Left hindlimb (tissue), 1 donor: ENCODE measurements around the gene TBRG4.

Source experiments
- DNase-seq: peaks from one replicate; pipeline ENCODE4 v3.0.0-alpha.2; 2018

TBRG4 gene

DNA sequence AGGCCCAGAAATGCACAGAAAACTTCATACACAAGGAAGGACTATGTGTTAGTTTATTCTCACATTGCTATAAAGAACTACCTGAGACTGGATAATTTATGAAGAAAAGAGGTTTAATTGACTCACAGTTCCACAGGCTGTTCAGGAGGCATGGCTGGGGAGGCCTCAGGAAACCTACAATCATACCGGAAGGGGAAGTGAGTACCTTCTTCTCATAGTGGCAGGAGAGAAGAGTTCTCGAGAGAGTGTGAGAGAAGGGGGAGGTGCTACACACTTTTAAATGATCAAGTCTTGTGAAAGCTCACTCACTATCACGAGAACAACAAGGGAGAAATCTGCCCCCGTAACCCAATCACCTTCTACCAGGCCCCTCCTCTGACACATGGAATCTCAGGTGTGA, 29.3 kb upstream of the TBRG4 start:
- no peak for DNase-seq

DNA sequence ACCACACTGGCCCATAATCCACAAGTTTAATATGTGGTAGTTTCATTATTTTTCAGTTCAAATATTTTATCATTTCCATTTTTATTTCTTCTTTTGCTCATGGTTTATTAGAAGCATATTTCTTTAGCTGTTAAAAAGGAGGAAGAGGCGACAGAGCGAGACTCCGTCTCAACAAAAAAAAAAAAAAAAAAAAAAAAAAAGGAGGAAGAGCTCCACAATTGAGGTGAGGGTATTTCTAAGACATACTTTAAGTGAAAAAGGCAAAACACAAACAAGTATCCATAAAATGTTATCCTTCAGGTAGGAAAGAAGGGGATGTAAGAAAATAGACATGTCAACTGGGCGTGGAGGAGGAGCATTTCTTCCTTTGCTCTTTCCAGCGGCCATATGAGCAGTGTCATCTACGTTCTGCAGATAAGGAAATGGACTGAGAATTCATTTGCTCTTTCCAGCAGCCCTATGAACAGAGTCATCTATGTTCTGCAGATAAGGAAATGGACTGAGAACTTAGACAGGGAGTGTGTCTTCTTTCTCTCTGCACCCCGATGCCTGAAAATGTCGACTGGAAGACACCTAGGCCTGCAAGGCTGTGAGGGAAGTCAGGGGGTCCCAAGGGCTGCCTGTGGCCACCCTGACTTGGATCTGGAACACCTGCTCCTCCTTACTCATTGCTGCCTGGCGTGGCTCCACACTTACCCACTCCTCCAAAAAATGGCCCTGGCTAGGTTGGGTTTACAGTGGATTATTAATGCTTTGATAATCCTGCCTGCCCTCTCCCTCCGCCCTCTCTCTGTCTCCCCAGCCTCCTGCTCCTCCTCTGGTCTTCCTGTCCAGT, 27.2 kb upstream of the TBRG4 start:
- no peak for DNase-seq

DNA sequence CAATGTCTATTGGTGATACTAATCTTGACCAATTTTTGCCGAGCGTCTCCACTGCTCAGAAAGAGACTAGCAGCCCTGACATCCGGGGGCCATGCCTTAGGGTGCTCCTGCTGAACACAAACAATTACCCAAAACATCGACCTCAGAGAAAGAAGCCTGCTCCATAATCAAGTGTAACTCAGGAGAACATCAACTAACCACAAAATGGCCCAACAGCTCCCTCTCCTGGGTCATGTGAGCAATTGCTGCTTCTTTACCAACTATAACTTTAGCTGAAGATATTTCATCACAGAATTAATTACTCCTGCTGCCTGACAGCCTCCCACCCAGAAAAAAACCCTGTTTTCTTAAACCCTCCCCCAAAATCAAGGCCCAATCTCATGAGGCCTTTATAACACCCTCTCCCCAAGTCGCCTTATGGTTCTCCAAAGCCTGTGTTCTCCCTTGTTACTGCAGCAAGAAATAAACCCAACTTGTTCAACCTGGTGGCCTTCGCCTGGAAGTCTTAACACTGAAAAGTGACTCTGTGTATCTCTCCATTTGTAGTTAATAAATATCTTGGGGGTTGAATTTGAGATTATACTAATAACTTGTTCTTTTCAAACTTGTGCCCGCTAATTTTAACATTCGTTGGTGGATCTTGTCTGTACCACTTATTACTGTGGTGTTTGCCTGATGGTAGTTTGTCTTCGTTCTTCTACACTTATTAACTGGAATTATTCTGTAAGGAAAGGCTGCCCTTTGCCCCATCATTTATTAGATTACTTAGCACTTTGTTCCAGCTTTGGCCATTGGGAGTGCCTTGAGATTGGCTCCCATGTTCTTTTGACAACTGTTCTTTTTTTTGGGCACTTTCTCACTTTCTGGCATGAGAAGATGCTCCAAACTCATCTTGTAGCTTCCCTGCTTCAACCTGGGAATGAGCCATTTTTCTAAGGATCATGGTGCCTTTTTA, 24.9 kb upstream of the TBRG4 start:
- DNase-seq, result peak; percentile 61

DNA sequence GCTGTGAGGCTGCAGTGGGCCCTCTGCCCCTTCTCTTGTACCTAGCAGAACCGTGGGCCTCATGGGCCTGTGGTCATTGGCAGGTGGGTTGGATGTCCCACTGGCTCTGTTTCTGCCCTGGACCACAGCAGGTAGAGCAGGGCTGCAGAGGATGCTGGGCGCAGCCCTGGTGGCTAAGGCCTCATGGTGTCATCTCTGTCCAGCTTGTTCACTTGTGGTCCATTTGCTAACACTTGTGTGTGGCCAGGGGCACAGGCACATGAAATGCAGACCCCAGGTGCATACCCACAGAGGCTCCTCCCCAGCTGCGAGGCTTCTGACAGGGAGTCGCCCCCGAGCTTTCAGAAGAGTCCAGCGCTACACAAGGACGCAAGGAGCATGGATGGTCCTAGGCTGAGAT, 22.4 kb upstream of the TBRG4 start:
- DNase-seq, result no peak

DNA sequence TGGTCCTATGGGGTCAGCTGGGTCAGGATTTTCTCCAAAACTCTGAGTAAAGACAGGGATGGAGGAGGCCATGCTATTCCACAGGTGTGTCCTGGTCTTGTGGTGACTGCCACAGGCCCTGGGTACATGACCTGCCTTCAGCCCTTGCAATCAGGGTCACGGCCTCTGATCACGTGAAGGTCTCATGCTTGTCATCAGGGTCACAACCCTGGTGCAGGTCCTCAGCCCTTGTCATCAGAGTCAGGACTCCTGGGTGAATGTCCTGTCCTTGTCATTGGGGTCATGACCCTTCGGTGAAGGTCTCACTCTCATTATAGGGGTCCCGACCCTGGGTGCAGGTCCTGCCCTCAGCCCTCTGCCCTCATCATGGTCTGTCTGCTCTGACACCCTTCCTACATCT, 21.9 kb upstream of the TBRG4 start:
- DNase-seq, result no peak

DNA sequence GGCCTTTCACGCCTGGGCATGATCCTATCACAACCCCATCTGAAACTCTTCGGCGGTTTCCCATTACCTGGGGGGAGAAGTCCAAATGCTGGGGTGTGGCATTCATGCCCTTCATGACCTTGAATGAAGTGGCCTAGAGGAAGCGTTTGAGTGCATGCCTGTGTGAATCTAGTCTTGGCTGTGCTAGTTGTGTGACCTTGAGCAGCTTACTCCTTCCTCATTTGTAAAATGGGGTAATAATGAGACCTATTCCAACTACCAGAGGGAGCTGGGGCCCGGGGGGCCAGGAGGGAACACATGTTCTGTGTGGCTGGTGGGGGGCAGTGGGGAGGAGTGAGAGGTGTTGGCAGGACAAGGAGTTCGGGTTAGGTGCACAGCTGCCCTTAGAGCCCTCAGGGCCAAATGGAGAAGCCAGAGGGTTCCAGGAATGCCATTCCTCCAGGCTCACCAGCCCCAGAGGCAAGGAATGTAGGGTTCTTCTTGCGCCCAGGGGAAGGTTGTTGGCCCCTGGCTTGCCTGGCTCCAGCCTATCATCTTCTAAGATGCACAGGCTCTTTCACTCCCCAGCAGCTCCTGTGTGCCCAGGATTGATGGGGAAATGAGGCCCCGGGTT, 21.3 kb upstream of the TBRG4 start:
- DNase-seq, result no peak

DNA sequence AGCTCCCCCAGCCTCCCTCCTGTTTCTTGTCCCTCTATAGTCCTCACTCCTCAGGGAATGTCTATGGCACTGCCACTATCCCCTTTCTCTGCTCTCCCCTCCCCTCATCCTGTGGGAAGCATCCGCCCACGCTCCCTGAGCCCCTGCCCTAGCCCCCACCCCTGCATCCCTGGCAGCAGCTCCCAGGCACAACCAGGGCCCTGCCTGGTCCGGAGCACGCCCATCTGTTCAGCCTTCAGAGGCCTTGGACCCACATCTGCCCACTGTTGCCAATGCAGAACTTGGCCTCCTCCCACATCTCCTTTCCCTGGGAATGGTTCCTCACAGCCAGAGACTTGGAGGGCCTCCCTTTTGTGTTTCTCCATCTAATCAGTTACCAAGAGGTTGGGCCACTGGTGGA, 20.4 kb upstream of the TBRG4 start:
- DNase-seq, result no peak

DNA sequence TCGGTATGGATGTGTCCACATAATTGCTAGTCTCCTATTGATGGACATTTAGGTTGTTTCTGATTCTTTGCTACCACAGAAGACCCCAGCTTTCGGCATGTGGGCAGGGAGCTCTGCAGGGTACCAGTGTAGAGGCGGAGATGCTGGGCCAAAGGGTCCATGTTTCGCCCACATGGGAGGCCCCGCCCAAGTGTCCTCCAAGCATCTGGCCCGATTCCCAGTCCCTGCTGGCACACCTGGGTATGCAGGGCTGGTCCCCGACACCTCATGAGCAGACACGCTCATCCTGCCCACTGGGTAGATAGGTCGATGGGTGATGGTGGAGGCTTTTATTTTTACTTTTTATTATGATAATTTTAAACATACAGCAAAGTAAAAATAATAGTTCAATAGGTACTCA, 19.4 kb upstream of the TBRG4 start:
- DNase-seq, result no peak

DNA sequence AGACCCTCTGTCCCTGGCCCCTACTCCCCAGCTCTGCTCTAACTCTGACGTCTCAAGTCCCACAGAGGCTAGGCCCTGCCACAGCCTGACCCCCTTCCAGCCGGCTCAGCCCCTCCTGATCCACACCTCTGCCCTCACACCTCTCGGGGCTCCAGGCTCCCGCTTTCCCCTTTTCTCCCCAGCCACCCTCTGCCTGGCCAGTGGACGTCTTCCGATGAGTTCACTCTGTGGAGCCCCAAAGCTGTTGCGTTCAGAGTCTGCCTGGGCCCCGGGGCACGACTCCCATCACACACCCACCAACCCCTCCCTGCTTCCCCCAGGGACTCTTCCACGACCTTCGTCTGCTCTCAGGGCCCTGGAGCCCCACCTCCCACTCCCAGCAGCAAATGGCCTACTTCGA, 18.4 kb upstream of the TBRG4 start:
- DNase-seq, result no peak

DNA sequence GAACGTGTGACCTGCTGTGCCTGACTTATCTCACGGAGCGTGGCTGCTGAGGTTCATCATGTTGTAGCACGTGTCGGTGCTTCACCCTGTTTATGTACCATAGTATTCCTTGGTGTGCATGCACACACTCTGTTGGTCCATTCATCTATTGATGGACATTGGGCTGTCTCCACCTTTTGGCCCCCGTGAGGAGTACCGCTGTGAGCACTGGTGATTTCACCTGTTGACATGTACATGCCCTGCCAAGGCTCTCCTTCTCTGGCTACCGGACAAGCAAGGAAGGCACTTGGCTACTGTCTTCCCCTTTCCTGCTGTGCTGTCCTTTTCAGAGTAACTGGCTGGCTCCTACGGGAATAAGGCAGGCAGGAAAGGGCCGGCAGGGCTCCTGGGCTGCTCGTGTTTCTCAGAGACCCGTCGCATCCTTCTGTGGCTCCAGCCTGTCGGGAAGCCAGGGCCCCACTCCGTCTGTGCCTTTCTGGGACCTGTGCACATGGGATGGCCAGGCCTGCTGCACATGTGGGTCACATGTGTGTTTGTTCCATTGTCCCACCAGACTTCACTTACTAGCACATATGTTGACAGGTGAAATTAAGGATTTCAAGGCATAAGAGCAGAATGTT, 17.8 kb upstream of the TBRG4 start:
- DNase-seq, result no peak

DNA sequence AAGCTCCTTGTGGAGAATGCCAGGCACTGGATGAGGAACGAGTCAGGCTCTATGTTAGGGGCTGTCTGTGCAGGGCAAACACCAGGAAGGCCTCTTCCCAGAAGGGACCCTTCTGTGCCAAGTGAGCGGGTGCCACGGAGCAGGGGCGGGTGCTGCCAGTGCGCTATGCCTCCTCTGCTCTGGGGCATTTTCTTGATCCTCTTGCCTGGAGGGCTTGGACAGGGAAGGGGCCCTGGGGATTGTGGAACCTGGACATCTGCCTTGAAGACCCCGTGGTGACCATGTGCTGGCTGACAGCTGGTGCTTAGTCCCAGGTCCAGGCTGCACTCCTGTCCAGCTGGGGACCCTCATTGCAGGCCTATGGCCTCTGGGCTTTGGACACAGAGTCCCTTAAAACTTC, 15.4 kb upstream of the TBRG4 start:
- no peak for DNase-seq

DNA sequence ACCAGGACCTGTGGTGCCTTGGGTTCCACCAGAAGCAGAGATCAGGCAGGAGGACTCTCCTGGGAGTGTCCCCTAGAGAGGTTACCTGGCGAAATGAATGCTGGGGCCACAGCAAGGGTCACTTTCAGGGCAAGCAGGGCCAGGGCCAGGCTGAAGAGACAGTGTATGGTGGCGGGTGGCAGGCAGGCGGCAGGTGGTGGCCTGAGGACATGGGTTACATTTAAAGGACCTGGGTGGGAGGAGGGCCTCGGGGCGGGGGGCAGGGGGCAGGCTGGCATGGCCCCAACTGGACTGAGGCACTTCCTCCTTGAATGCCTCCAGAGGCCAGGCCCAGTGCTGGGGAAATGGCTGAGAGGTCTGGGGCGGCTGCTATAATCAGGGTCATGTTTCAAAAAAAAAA, 14.7 kb upstream of the TBRG4 start:
- no peak for DNase-seq

DNA sequence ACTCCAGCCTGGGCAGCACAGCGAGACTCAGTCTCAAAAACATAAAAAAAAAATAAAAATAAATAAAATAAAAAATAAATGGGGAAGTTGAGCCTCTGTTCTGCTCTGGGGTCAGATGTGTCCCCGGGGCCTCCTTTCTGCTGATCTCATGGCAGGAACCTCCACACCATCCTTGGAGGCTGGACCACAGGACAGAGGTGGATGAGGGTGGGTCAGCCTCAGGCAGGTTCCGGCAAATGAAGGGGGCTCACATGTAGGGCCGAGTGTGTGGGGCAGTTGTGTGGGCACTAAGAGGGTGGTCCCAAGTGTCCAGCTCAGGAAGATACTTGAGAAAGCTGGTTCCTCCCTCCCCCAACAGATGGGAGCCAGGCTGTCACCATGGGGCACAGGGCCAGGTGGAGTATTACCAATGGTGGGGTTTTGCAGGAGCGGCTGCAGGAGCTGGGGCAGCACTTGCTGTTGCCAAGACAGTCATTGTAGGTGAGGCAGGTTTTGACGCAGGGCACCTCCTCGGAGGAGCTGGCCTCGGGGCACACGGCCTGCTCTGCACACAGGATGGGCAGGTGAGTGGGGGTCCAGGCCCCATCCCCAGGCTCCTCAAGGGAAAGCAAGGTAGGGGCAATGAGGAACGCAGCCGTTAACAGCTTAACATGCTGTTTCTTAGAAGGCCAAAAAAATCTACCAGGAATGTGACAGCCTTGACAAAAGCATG, 13.9 kb upstream of the TBRG4 start:
- no peak for DNase-seq

DNA sequence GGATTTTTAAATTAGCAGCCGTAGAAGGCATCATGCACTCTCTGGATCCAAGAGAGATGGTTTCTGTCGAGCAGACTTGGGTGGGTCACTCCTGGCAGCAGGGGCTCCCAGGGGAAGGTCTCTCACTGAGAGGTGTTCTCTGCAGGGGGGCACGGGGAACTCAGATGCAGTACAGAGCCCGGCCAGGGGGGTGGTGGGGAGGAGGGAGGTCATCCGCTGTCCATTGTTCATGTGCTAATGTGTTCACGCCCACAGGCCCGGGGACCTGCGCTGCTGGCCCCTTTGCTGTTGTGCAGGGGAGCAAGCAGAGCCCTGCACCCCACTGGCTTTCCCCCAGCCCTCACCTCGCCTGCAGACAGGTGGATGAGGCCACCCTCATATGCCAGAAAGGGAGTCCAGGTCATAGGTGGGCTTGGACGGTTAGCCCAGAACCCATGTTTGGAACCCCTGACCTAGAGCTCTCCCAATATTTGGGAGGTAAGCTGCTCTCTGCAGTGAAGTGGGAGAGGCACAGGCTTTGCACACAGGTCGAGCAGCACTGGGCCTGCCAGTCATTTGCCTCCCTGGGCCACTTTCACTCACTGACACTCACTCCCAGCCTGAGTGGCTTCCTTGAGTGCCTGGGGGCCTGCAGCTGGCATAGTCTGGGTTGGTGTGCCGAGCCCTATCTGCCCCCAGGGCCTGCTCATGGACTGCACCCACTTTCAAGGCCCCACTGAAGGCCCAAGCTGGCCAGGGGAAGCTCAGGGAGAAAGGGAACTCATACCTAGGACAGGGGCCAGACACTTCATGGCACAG, 12.6 kb upstream of the TBRG4 start:
- no peak for DNase-seq

DNA sequence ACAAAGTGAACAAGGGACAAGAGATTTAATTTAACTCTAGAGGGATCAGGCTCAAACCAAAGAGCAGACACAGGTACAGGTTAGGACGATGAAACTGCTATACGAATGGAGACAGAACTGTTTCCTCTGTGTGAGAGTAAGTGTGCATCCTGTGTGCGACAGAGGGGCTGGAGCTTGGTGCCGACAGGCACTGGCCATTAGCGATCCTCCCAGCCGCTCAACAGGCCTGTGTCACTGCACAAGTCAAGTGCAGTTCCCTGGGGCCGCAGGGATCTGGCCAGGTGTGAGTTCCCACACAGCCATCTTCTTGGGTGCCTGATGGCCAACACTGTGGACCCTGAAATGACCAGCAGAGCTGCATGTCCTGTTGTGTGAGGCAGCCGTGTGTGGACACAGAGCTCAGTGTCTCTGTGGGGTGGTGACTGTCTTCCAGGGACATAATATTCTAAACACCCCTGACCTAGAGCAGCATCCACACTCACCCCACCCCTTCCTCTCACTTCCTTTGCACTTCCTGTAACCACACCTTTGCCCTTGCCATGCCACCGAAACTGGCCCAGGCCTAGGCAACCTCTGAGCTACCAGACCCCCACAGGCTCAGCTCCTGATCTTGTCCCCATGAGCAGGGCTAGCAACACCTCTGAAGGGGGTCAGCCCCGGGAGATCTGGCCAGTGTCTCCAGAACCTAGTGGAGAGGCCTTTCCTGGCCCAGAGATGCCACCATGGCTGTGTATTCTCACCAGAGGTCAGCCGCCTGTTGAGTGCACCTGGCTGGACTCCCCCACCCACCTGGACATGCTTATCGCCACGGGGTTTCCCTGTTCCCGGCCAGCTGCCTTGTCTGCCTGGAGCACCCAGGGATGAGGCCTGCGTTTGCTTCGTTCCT, 11.7 kb upstream of the TBRG4 start:
- DNase-seq, result no peak

DNA sequence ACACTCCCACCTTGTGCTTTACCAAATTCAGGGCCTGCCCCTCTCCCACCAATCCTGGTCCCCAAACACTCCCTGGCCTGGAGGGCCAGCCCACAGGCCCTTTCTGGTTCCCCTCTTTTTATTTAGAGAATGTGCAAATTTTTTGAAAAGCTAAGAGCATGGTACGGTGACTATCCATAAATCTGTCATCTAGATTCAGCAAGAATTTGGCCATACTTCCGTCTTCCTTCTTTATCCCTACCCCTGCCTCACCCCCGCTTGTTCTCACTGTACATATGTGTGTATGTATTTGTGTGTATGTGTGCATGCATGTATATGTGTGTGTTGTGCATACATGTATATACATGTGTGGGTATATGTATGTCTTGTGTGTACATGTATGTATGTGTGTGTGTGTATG, 8.1 kb upstream of the TBRG4 start:
- no peak for DNase-seq

DNA sequence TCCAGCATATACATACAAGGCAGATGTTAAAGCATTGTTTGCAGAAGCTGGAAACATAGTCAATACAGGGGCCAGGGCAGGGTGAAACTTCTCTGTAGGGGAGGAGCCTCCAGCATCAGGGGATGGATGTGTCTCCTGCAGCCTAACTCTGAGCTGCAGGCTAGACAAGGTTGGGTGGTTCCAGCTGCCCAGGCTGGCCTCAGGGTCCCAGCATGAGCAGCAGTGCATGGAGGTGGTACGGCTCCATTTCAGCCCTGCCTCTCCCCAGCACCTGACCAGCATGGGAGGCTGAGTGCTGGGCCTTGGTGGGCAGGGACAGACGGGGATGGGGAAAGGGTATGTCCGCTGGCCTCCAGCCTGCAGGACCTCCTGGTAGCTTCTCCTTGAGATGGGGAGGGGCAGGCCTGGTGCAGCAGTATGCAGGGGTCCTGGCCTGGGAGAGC, 7.4 kb upstream of the TBRG4 start:
- DNase-seq, result no peak

DNA sequence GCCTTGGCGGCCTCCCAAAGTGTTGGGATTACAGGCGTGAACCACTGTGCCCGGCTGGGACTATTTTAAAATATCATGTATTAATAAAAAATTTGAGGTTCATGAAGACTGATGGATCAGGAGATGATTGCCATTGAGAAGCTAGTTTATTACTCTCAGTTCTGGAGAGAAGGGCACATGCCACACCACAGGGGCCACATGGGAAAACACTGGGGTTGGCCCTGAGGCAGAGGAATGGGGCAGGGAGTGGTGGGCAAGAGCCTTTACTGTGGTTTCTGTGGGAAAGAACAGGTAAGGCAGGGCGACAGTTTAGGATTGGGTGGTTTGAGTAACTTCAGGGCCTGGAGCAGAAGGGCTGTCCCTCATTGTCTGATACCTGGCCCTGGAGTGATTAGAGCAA, 6.8 kb upstream of the TBRG4 start:
- DNase-seq, result no peak

DNA sequence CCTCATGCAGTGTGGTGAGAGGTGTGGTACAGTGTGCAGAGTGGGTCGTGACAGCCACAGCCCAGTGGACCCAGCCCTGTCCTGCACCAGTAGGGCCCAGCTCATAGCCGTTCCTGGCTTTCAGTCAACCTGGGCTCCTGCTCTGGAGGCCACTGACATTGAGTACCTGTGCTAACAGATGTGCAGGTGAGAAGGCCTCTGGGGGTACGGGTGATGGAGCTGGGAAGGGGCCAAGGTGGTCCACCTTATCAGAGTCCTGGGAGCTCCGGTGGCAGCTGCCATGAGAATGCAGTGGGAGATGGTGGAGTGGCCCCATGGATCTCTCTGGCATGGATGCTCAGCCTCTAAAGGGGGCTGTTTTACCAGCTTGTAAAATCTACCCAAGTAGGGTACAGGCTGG, 6.1 kb upstream of the TBRG4 start:
- no peak for DNase-seq

DNA sequence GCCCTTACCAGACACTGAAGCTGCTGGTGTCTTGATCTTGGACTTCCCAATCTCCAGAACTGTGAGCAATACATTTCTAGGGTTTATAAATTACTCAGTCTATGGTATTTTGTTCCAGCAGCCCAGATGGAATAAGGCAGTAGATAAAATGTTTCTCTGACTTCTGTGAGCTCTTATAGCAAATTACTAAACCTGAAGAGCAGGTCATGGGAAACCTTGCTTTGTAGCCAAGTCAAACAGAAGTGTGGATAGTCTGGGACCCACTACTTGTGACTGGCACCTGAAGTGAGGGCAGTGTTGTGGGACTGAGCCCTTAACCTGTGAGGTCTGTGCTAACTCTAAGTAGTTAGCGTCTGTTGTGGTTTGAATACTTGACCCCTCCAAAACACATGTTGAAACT, 4.6 kb upstream of the TBRG4 start:
- no peak for DNase-seq

DNA sequence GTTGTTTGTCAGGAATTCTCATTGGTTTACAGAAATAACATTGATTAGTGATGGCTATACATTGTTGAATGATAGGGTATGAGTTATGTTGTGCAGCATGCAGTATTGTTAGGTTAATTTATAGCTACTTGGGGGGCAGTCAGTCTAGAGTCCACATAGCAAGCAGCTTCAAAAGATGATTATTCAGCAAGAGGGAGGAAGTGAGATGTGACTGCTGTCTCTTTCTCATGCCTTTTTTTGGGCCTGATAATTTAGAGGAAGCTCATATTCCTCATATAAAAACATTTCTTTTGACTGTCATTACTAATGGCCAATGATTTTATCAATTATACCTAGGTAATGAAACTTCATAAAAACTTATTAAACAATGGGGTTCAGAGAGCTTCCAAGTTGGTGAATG, 3.4 kb upstream of the TBRG4 start:
- no peak for DNase-seq
